ENCODE results near the gene PDZD7. TPM values are rescaled to one million over a fixed set of nuclear protein-coding genes. Genes with fewer than 3 reads are reported as not detected.

The PDZD7 gene
- total RNA-seq, 1 experiment from 2014 or later = 6.1 TPM

GRCh38 chr10:100962351-100963080 is 68.4 kb downstream of the PDZD7 start:
- no peak for DNase-seq (ENCODE audit: low read depth, low spot score)
- no peaks in the 10 kb centered on the region for H3K4me1 ChIP-seq (ENCODE audit: control insufficient read depth in 1 of 2, insufficient read depth in 2 of 2, low read length in 2 of 2)
- intact Hi-C loops (cut with micrococcal nuclease) = no loop called here
- H3K9ac ChIP-seq (ENCODE audit: low read length) = no peak overlapping the region
- ChIA-PET POLR2A (no interaction called here), CTCF (no interaction called here), RAD21 (ENCODE audit: low non-redundant PET in 1 of 2, low total read pairs in 2 of 2, uncharacterized antibody in 2 of 2, unreplicated experiment in 2 of 2) (no interaction called here)
- H4K20me1 ChIP-seq (ENCODE audit: insufficient read depth) = no peaks in the 10 kb centered on the region
- H3K27me3 ChIP-seq (ENCODE audit: insufficient read depth, low read length) = no peaks in the 10 kb centered on the region
- H3K9me2 ChIP-seq (ENCODE audit: insufficient read depth) = no peaks in the 10 kb centered on the region
- no peak overlapping the region for H3K27ac ChIP-seq (ENCODE audit: low read depth, low read length)
- no peak overlapping the region for H2AFZ ChIP-seq (ENCODE audit: low read depth, low read length, poor library complexity, severe bottlenecking)
- peaks cover 30 to 53% of the 10 kb centered on the region in 2 experiments; a peak in 3 of 4 replicates for H3K36me3 ChIP-seq (ENCODE audit: control insufficient read depth in 1 of 2, insufficient read depth in 2 of 2, low read length in 2 of 2)
- no peak overlapping the region for H3K4me3 ChIP-seq (replicated peaks in 1 of 2; ENCODE audit: low read depth in 1 of 2, low read length in 2 of 2)
- H3K4me2 ChIP-seq (ENCODE audit: low read length) = no peak overlapping the region
- H3K9me3 ChIP-seq (ENCODE audit: control insufficient read depth in 1 of 2, insufficient read depth in 1 of 2, low read depth in 1 of 2, low read length in 2 of 2) = no peaks in the 10 kb centered on the region
- H3K79me2 ChIP-seq (ENCODE audit: insufficient read depth, low read length) = no peaks in the 10 kb centered on the region
- BruUV-seq (replicated peaks) = TSS peak; percentile 14
- TF ChIP-seq POLR2A (IDR thresholded peaks at IDR 0.05; ENCODE audit: borderline replicate concordance, extremely low read depth, insufficient read depth, insufficient read length) (no peak), RAD21 (IDR thresholded peaks at IDR 0.05; ENCODE audit: low read depth) (no peak), ZNF274 (IDR thresholded peaks at IDR 0.05; ENCODE audit: low read depth, low read length) (no peak), ELF1 (IDR thresholded peaks at IDR 0.05; ENCODE audit: borderline replicate concordance, low read depth) (no peak), YY1 (IDR thresholded peaks at IDR 0.05; ENCODE audit: extremely low read depth, insufficient replicate concordance, low read depth, low read length) (no peak), EGR1 (IDR thresholded peaks at IDR 0.05; ENCODE audit: low read depth) (no peak), MAX (IDR thresholded peaks at IDR 0.05) (no peak)
- TF ChIP-seq, protein P1, sequence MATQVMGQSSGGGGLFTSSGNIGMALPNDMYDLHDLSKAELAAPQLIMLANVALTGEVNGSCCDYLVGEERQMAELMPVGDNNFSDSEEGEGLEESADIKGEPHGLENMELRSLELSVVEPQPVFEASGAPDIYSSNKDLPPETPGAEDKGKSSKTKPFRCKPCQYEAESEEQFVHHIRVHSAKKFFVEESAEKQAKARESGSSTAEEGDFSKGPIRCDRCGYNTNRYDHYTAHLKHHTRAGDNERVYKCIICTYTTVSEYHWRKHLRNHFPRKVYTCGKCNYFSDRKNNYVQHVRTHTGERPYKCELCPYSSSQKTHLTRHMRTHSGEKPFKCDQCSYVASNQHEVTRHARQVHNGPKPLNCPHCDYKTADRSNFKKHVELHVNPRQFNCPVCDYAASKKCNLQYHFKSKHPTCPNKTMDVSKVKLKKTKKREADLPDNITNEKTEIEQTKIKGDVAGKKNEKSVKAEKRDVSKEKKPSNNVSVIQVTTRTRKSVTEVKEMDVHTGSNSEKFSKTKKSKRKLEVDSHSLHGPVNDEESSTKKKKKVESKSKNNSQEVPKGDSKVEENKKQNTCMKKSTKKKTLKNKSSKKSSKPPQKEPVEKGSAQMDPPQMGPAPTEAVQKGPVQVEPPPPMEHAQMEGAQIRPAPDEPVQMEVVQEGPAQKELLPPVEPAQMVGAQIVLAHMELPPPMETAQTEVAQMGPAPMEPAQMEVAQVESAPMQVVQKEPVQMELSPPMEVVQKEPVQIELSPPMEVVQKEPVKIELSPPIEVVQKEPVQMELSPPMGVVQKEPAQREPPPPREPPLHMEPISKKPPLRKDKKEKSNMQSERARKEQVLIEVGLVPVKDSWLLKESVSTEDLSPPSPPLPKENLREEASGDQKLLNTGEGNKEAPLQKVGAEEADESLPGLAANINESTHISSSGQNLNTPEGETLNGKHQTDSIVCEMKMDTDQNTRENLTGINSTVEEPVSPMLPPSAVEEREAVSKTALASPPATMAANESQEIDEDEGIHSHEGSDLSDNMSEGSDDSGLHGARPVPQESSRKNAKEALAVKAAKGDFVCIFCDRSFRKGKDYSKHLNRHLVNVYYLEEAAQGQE (IDR thresholded peaks at IDR 0.05; ENCODE audit: low read depth) = no peak
- TF ChIP-seq, protein P2, sequence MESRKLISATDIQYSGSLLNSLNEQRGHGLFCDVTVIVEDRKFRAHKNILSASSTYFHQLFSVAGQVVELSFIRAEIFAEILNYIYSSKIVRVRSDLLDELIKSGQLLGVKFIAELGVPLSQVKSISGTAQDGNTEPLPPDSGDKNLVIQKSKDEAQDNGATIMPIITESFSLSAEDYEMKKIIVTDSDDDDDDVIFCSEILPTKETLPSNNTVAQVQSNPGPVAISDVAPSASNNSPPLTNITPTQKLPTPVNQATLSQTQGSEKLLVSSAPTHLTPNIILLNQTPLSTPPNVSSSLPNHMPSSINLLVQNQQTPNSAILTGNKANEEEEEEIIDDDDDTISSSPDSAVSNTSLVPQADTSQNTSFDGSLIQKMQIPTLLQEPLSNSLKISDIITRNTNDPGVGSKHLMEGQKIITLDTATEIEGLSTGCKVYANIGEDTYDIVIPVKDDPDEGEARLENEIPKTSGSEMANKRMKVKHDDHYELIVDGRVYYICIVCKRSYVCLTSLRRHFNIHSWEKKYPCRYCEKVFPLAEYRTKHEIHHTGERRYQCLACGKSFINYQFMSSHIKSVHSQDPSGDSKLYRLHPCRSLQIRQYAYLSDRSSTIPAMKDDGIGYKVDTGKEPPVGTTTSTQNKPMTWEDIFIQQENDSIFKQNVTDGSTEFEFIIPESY (IDR thresholded peaks at IDR 0.05; ENCODE audit: extremely low read depth, insufficient replicate concordance, low read length) = no peak
- TF ChIP-seq, protein P3, sequence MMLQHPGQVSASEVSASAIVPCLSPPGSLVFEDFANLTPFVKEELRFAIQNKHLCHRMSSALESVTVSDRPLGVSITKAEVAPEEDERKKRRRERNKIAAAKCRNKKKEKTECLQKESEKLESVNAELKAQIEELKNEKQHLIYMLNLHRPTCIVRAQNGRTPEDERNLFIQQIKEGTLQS (IDR thresholded peaks at IDR 0.05) = no peak
- no peak for ATAC-seq
